Right cardiac atrium (tissue), 5 donors: Measurements from ENCODE around the gene WDFY2. TPM values are rescaled to one million over a fixed set of nuclear protein-coding genes. Genes with fewer than 3 reads are reported as not detected.

Experiments
- ATAC-seq, 2 donors: fragments of 200-7000 bp; cut with Tn5 transposase; one replicate each; pipeline versions ENCODE4 v1.8.0 to v1.9.1; 2020; ENCODE audit warnings: moderate library complexity in 2 of 2, mild to moderate bottlenecking in 1 of 2
- DNase-seq, 3 donors: peaks; one replicate each; pipeline ENCODE4 v3.0.0-alpha.2; 2020
- H3K27ac ChIP-seq: one replicate; pipeline ENCODE4 v1.5.1; 2013; ENCODE audit warnings: mild to moderate bottlenecking, low read length, control low read depth, moderate library complexity
- H3K27me3 ChIP-seq: one replicate; pipeline ENCODE4 v1.6.1; 2013; ENCODE audit not compliant: control insufficient read depth, insufficient read depth
- H3K4me1 ChIP-seq: one replicate; pipeline ENCODE4 v1.6.1; 2013; ENCODE audit warnings: low read length; ENCODE audit not compliant: control insufficient read depth, insufficient read depth
- H3K4me3 ChIP-seq: one replicate; pipeline ENCODE4 v1.5.1; 2013; ENCODE audit warnings: low read length, control low read depth
- H3K9me3 ChIP-seq: one replicate; pipeline ENCODE4 v1.6.1; 2013; ENCODE audit warnings: low read length; ENCODE audit not compliant: control insufficient read depth
- WGBS: extraction: QIAGEN DNeasy Blood & Tissue Kit; methylation state at CpG from one replicate; pipeline ENCODE4 v1.1.7; 2013; 5-methylcytosine and 5-hydroxymethylcytosine counted together
- intact Hi-C, 4 donors: fragments of 100-400 bp; cut with DNase I; formaldehyde crosslinking; loops; one replicate each; pipeline versions ENCODE4 v1.11.0 to v1.14.0; 2022 to 2023
- polyA plus RNA-seq: library from polyadenylated mRNA; stranded (reverse); fragments of 200-250 nt; gene quantifications from one replicate; pipeline ENCODE4 v1.2.3, GENCODE V29; 2013
- total RNA-seq, 4 donors: library from RNA; stranded (reverse); fragmentation: NEBNext Ultra II Directional; extraction: Animal tissue kit (Norgen Biotek cat#: 25700); gene quantifications; one replicate each; pipeline ENCODE4 v1.2.1, GENCODE V29; 2021
- donor health status: healthy with polysubstance abuse.
- donor health status: DM: no; HTN: yes; CAD: no.
- donor health status: DM: no; HTN: no; CAD: no.
- donor health status: DM: no; HTN: yes; CAD: no; lungs with severe emphysema.
- donor health status: DM: yes; HTN: yes; CAD: no.

Gene WDFY2
- total and polyA plus RNA-seq, 5 donors: 2.6 to 7.9 (median 5.8) TPM

- ATAC-seq (no peak), DNase-seq (peak in 1 of 3 donors; percentile 7)
- Histone ChIP-seq H3K27ac (no peak overlapping the region), H3K4me1 (peaks cover 15% of the 10 kb centered on the region), H3K4me3 (no peak overlapping the region), H3K9me3 (no peaks in the 10 kb centered on the region), H3K27me3 (no peaks in the 10 kb centered on the region)
- intact Hi-C loops: no loop called here
- 95% methylated on average over 6 of the region's 6 CpGs for WGBS
Observed at GRCh38 chr13:51772781-51773180, 188.5 kb downstream of the WDFY2 start.

- Histone ChIP-seq H3K27ac (no peak overlapping the region), H3K9me3 (no peaks in the 10 kb centered on the region), H3K27me3 (no peaks in the 10 kb centered on the region), H3K4me3 (no peak overlapping the region), H3K4me1 (peaks cover 11% of the 10 kb centered on the region)
- DNase-seq (peak in 1 of 3 donors; percentile 20), ATAC-seq (no peak)
- intact Hi-C loops: no loop called here
- 87% methylated on average over 11 of the region's 11 CpGs for WGBS
Observed at GRCh38 chr13:51773515-51773914, 189.3 kb downstream of the WDFY2 start.

GRCh38 chr13:51776179-51776578 is 191.9 kb downstream of the WDFY2 start:
- Histone ChIP-seq H3K27ac (no peak overlapping the region), H3K4me1 (peaks cover 2% of the 10 kb centered on the region), H3K27me3 (no peaks in the 10 kb centered on the region), H3K9me3 (no peaks in the 10 kb centered on the region), H3K4me3 (no peak overlapping the region)
- ATAC-seq: no peak
- 84% methylated on average over 7 of the region's 7 CpGs for WGBS
- peak in 1 of 3 donors; percentile 70 for DNase-seq
- intact Hi-C loops: no loop called here

GRCh38 chr13:51777921-51778320 is 193.7 kb downstream of the WDFY2 start:
- Histone ChIP-seq H3K4me1 (peaks cover 5% of the 10 kb centered on the region), H3K27me3 (no peaks in the 10 kb centered on the region), H3K27ac (no peak overlapping the region), H3K9me3 (no peaks in the 10 kb centered on the region), H3K4me3 (no peak overlapping the region)
- ATAC-seq: no peak
- WGBS: 88% methylated on average over 9 of the region's 9 CpGs
- intact Hi-C loops: no loop called here
- peak in 1 of 3 donors; percentile 57 for DNase-seq

GRCh38 chr13:51778392-51778791 is 194.1 kb downstream of the WDFY2 start:
- ATAC-seq (no peak), DNase-seq (peak in 2 of 3 donors; percentile 33 to 63)
- Histone ChIP-seq H3K27ac (no peak overlapping the region), H3K27me3 (no peaks in the 10 kb centered on the region), H3K4me3 (no peak overlapping the region), H3K9me3 (no peaks in the 10 kb centered on the region), H3K4me1 (peaks cover 5% of the 10 kb centered on the region)
- intact Hi-C loops: no loop called here
- 78% methylated on average over 11 of the region's 11 CpGs for WGBS

- 74% methylated on average over 3 of the region's 3 CpGs for WGBS
- intact Hi-C loops: loop anchor here in 1 of 4 donors (10.0 kb wide), 1 partner anchor 325 kb away; the partner anchor contains the start of gene INTS6
- Histone ChIP-seq H3K4me3 (no peak overlapping the region), H3K27me3 (no peaks in the 10 kb centered on the region), H3K27ac (no peak overlapping the region), H3K9me3 (no peaks in the 10 kb centered on the region), H3K4me1 (peaks cover 5% of the 10 kb centered on the region)
- peak in 1 of 3 donors; percentile 13 for DNase-seq
- ATAC-seq: no peak
Observed at GRCh38 chr13:51780099-51780498, 195.8 kb downstream of the WDFY2 start.

- 76% methylated on average over 15 of the region's 15 CpGs for WGBS
- H3K27me3 ChIP-seq: no peaks in the 10 kb centered on the region
- no peak overlapping the region for H3K27ac ChIP-seq
- DNase-seq (peak in 1 of 3 donors; percentile 58), ATAC-seq (peak in 1 of 2 donors; percentile 39)
- peaks cover 11% of the 10 kb centered on the region for H3K4me1 ChIP-seq
- no peaks in the 10 kb centered on the region for H3K9me3 ChIP-seq
- no peak overlapping the region for H3K4me3 ChIP-seq
- intact Hi-C loops: loop anchor here in 1 of 4 donors (10.0 kb wide), 1 partner anchor 327 kb away; the partner anchor contains the start of gene INTS6
Observed at GRCh38 chr13:51781246-51782022, 197.2 kb downstream of the WDFY2 start.

- ATAC-seq (no peak), DNase-seq (peak in 1 of 3 donors; percentile 46)
- H3K9me3 ChIP-seq: no peaks in the 10 kb centered on the region
- WGBS: 77% methylated on average over 15 of the region's 15 CpGs
- no peaks in the 10 kb centered on the region for H3K27me3 ChIP-seq
- H3K4me1 ChIP-seq: peaks cover 14% of the 10 kb centered on the region
- intact Hi-C loops: loop anchor here in 1 of 4 donors (10.0 kb wide), 1 partner anchor 327 kb away; the partner anchor contains the start of gene INTS6
- no peak overlapping the region for H3K4me3 ChIP-seq
- no peak overlapping the region for H3K27ac ChIP-seq
Observed at GRCh38 chr13:51782026-51782710, 197.9 kb downstream of the WDFY2 start.

- H3K4me1 ChIP-seq: peaks cover 16% of the 10 kb centered on the region
- ATAC-seq (no peak), DNase-seq (peak in 1 of 3 donors; percentile 21)
- no peak overlapping the region for H3K27ac ChIP-seq
- intact Hi-C loops: loop anchor here in 1 of 4 donors (10.0 kb wide), 1 partner anchor 329 kb away; the partner anchor contains the start of gene INTS6
- no peak overlapping the region for H3K4me3 ChIP-seq
- 91% methylated on average over 9 of the region's 9 CpGs for WGBS
- H3K9me3 ChIP-seq: no peaks in the 10 kb centered on the region
- no peaks in the 10 kb centered on the region for H3K27me3 ChIP-seq
Observed at GRCh38 chr13:51783428-51784094, 199.3 kb downstream of the WDFY2 start.

- ATAC-seq (no peak), DNase-seq (peak in 1 of 3 donors; percentile 18)
- Histone ChIP-seq H3K9me3 (no peaks in the 10 kb centered on the region), H3K27ac (no peak overlapping the region), H3K4me3 (no peak overlapping the region), H3K27me3 (no peaks in the 10 kb centered on the region), H3K4me1 (peaks cover 16% of the 10 kb centered on the region)
- WGBS: 100% methylated on average over 1 of the region's 1 CpG
- intact Hi-C loops: loop anchor here in 1 of 4 donors (10.0 kb wide), 1 partner anchor 329 kb away; the partner anchor contains the start of gene INTS6
Observed at GRCh38 chr13:51784097-51784496, 199.8 kb downstream of the WDFY2 start.
